Right lobe of liver (tissue), 4 donors: ENCODE measurements around the gene THRA.

ENCODE experiments used
- CTCF ChIP-seq, 4 donors: fragments of 200-600 bp in 3 of 4; fragments of 450-650 bp in 1 of 4; IDR thresholded peaks; one replicate each; pipeline versions ENCODE4 v1.5.1 to v1.8.0; 2016 to 2022; ENCODE audit warnings: antibody characterized with exemption in 4 of 4, mild to moderate bottlenecking in 2 of 4
- POLR2A ChIP-seq: fragments of 450-650 bp; IDR thresholded peaks from one replicate; pipeline ENCODE4 v1.6.1; 2017; ENCODE audit warnings: antibody characterized with exemption, mild to moderate bottlenecking
- donor health status: DM: no; HTN: no; CAD: no.
- donor health status: DM: no; HTN: no; CAD: no.
- donor health status: DM: no; HTN: yes; CAD: no.

DNA sequence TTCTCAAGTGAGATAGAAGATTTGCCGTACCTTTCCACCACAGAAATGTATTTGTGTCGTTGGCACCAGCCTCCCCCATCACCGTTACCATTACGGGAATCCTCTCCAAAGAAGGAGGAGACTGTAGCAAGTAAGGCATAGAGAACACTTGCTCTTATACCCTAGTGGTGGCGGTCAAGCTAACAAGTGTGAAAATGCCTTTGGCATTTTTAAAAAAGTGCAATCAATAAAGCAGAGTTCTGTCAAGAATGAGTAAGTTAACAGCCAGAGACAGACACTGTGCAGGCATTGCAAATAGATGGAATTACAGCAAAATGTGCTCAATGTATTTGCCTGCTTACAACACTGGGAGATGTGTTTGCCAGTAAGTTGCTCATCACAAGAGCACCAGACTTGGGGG, 66.7 kb downstream of the THRA start:
- TF ChIP-seq CTCF (IDR thresholded peaks at IDR 0.05) (no peak), POLR2A (no peak)
